Astrocyte (in vitro differentiated cells and primary cell): ENCODE data around the gene RANBP2. TPM values are rescaled to one million over a fixed set of nuclear protein-coding genes. Genes with fewer than 3 reads are reported as not detected.
"Not testable (repeated sequence)": the region's sequence is repeated elsewhere in the genome, so short reads cannot be mapped to it uniquely, and the experiment has no call there.

Experiments used
- DNase-seq: peaks from one replicate; pipeline ENCODE4 v3.0.0-alpha.2; 2010; ENCODE audit warnings: low read depth
- FAIRE-seq: peaks from 2 replicates; lab custom pipeline; 2011; peaks lifted over from hg19 to GRCh38; lab: Jason Lieb, UNC
- H2AFZ ChIP-seq: 2 replicates; pipeline ENCODE4 v1.6.0; 2012; ENCODE audit warnings: low read depth, low read length, inconsistent platforms
- H3K27ac ChIP-seq: 2 replicates; pipeline ENCODE4 v1.5.1; 2011; ENCODE audit warnings: low read depth, low read length, inconsistent platforms
- H3K27me3 ChIP-seq: 2 replicates; pipeline ENCODE4 v1.6.0; 2011; ENCODE audit warnings: low read length, inconsistent platforms; ENCODE audit not compliant: insufficient read depth
- H3K36me3 ChIP-seq: 2 replicates; pipeline ENCODE4 v1.5.1; 2011; ENCODE audit warnings: low read length, inconsistent platforms; ENCODE audit not compliant: insufficient read depth
- H3K4me1 ChIP-seq: 2 replicates; pipeline ENCODE4 v1.5.1; 2011; ENCODE audit warnings: low read length, inconsistent platforms; ENCODE audit not compliant: insufficient read depth
- H3K4me2 ChIP-seq: 2 replicates; pipeline ENCODE4 v1.6.0; 2012; ENCODE audit warnings: low read length, inconsistent platforms
- H3K4me3 ChIP-seq: 2 replicates; pipeline ENCODE4 v1.5.1; 2011; ENCODE audit warnings: low read depth, mild to moderate bottlenecking, low read length, inconsistent platforms; ENCODE audit not compliant: insufficient read depth
- H3K79me2 ChIP-seq: 2 replicates; pipeline ENCODE4 v1.6.0; 2012; ENCODE audit warnings: mild to moderate bottlenecking, low read length, inconsistent platforms; ENCODE audit not compliant: insufficient read depth
- H3K9ac ChIP-seq: 2 replicates; pipeline ENCODE4 v1.6.0; 2012; ENCODE audit warnings: mild to moderate bottlenecking, low read length, inconsistent platforms
- H3K9me3 ChIP-seq: 2 replicates; pipeline ENCODE4 v1.5.1; 2012; ENCODE audit warnings: low read depth, mild to moderate bottlenecking, low read length, inconsistent platforms; ENCODE audit not compliant: insufficient read depth
- H4K20me1 ChIP-seq: 2 replicates; pipeline ENCODE4 v1.6.0; 2012; ENCODE audit warnings: low read length, inconsistent platforms; ENCODE audit not compliant: insufficient read depth
- H3K27ac Mint-ChIP-seq: one replicate; pipeline ENCODE4 v1.8.0; 2021; ENCODE audit warnings: mild to moderate bottlenecking, mixed read lengths; ENCODE audit not compliant: unreplicated experiment
- H3K27me3 Mint-ChIP-seq: one replicate; pipeline ENCODE4 v1.8.0; 2021; ENCODE audit warnings: low read depth, mixed read lengths; ENCODE audit not compliant: unreplicated experiment
- H3K36me3 Mint-ChIP-seq: one replicate; pipeline ENCODE4 v1.8.0; 2021; ENCODE audit warnings: low read depth, mixed read lengths; ENCODE audit not compliant: unreplicated experiment
- H3K4me1 Mint-ChIP-seq: one replicate; pipeline ENCODE4 v1.8.0; 2021; ENCODE audit warnings: low read depth, mixed read lengths; ENCODE audit not compliant: unreplicated experiment
- H3K4me3 Mint-ChIP-seq: one replicate; pipeline ENCODE4 v1.8.0; 2021; ENCODE audit warnings: mild to moderate bottlenecking, moderate library complexity, mixed read lengths; ENCODE audit not compliant: unreplicated experiment
- H3K9me3 Mint-ChIP-seq: one replicate; pipeline ENCODE4 v1.8.0; 2021; ENCODE audit warnings: mild to moderate bottlenecking, mixed read lengths; ENCODE audit not compliant: unreplicated experiment
- total RNA-seq: library from RNA; stranded (reverse); gene quantifications from 2 replicates; pipeline ENCODE4 v1.2.1, GENCODE V29; 2021

Gene RANBP2
- total RNA-seq, 1 donor from 2014 or later = 75.4 TPM

- not testable (repeated sequence) for H3K4me3 Mint-ChIP-seq, H3K4me1 Mint-ChIP-seq, H3K9me3 Mint-ChIP-seq, H3K9me3 ChIP-seq, H4K20me1 ChIP-seq, H3K27ac Mint-ChIP-seq, H3K4me2 ChIP-seq, H3K27ac ChIP-seq, H3K4me1 ChIP-seq, H3K27me3 Mint-ChIP-seq, H3K4me3 ChIP-seq, H2AFZ ChIP-seq, FAIRE-seq, H3K36me3 Mint-ChIP-seq, H3K36me3 ChIP-seq, DNase-seq, H3K27me3 ChIP-seq, H3K79me2 ChIP-seq, H3K9ac ChIP-seq
These were observed 38.7 kb downstream of the RANBP2 start for GRCh38 chr2:108757973-108758372.

GRCh38 chr2:108762618-108763017 lies 43.3 kb downstream of the RANBP2 start:
- H3K27me3 Mint-ChIP-seq, H3K4me3 Mint-ChIP-seq, H3K27me3 ChIP-seq, H3K9me3 ChIP-seq, H3K9ac ChIP-seq, H3K4me1 ChIP-seq, H3K27ac Mint-ChIP-seq, H3K9me3 Mint-ChIP-seq, H3K4me2 ChIP-seq, H2AFZ ChIP-seq, H3K79me2 ChIP-seq, H3K4me3 ChIP-seq, FAIRE-seq, H4K20me1 ChIP-seq, DNase-seq, H3K4me1 Mint-ChIP-seq, H3K27ac ChIP-seq: not testable (repeated sequence)
- H3K36me3 Mint-ChIP-seq = peaks cover 19% of the 10 kb centered on the region
- peaks cover 32% of the 10 kb centered on the region for H3K36me3 ChIP-seq

DNA sequence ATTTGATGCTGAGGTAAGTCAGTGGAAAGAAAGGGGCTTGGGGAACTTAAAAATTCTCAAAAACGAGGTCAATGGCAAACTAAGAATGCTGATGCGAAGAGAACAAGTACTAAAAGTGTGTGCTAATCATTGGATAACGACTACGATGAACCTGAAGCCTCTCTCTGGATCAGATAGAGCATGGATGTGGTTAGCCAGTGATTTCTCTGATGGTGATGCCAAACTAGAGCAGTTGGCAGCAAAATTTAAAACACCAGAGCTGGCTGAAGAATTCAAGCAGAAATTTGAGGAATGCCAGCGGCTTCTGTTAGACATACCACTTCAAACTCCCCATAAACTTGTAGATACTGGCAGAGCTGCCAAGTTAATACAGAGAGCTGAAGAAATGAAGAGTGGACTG lies 47.4 kb downstream of the RANBP2 start:
- peaks cover 32% of the 10 kb centered on the region for H3K36me3 ChIP-seq
- H3K4me1 Mint-ChIP-seq, H3K27me3 Mint-ChIP-seq, H3K4me3 ChIP-seq, H3K9ac ChIP-seq, H3K4me2 ChIP-seq, H2AFZ ChIP-seq, H3K9me3 Mint-ChIP-seq, FAIRE-seq, H3K27me3 ChIP-seq, DNase-seq, H3K4me3 Mint-ChIP-seq, H3K9me3 ChIP-seq, H3K4me1 ChIP-seq, H3K27ac Mint-ChIP-seq, H3K27ac ChIP-seq: not testable (repeated sequence)
- H4K20me1 ChIP-seq = peaks cover 11% of the 10 kb centered on the region
- peaks cover 19% of the 10 kb centered on the region for H3K79me2 ChIP-seq
- peaks cover 22% of the 10 kb centered on the region for H3K36me3 Mint-ChIP-seq

GRCh38 chr2:108767859-108768258 lies 48.6 kb downstream of the RANBP2 start:
- H2AFZ ChIP-seq, H3K27me3 Mint-ChIP-seq, H3K4me3 Mint-ChIP-seq, H3K9ac ChIP-seq, H3K4me1 ChIP-seq, H3K4me1 Mint-ChIP-seq, H3K9me3 Mint-ChIP-seq, FAIRE-seq, H3K4me2 ChIP-seq, H3K9me3 ChIP-seq, H3K4me3 ChIP-seq, H3K27ac Mint-ChIP-seq, H3K27me3 ChIP-seq, DNase-seq, H3K27ac ChIP-seq: not testable (repeated sequence)
- Histone ChIP-seq H3K36me3 (peaks cover 42% of the 10 kb centered on the region), H4K20me1 (peaks cover 11% of the 10 kb centered on the region), H3K79me2 (peaks cover 19% of the 10 kb centered on the region)
- H3K36me3 Mint-ChIP-seq = peaks cover 29% of the 10 kb centered on the region
